ENCODE measurements around the gene ADAMTSL3.

The ADAMTSL3 gene

GRCh38 chr15:83833569-83833968, 179.6 kb downstream of the ADAMTSL3 start:
- no peak for TF ChIP-seq GATA1 (IDR thresholded peaks at IDR 0.05; ENCODE audit: low read depth, low read length)
- no peak for TF ChIP-seq POLR2A (IDR thresholded peaks at IDR 0.05; ENCODE audit: low read length)
- DNase-seq: no peak

- DNase-seq: no peak
- no peak for TF ChIP-seq POLR2A (IDR thresholded peaks at IDR 0.05; ENCODE audit: low read length)
- no peak for TF ChIP-seq GATA1 (IDR thresholded peaks at IDR 0.05; ENCODE audit: low read depth, low read length)
Measured at GRCh38 chr15:83835479-83835878, 181.6 kb downstream of the ADAMTSL3 start.

GRCh38 chr15:83837945-83838571, 184.1 kb downstream of the ADAMTSL3 start:
- DNase-seq: peak in 1 of 2 experiments; percentile 6
- no peak for TF ChIP-seq POLR2A (IDR thresholded peaks at IDR 0.05; ENCODE audit: low read length)
- no peak for TF ChIP-seq GATA1 (IDR thresholded peaks at IDR 0.05; ENCODE audit: low read depth, low read length)

GRCh38 chr15:83838763-83839162, 184.8 kb downstream of the ADAMTSL3 start:
- TF ChIP-seq POLR2A (IDR thresholded peaks at IDR 0.05; ENCODE audit: low read length) (no peak), GATA1 (IDR thresholded peaks at IDR 0.05; ENCODE audit: low read depth, low read length) (no peak)
- no peak for DNase-seq

GRCh38 chr15:83842281-83842680, 188.4 kb downstream of the ADAMTSL3 start:
- TF ChIP-seq GATA1 (IDR thresholded peaks at IDR 0.05; ENCODE audit: low read depth, low read length): no peak
- TF ChIP-seq POLR2A (IDR thresholded peaks at IDR 0.05; ENCODE audit: low read length): no peak
- DNase-seq: no peak

DNA sequence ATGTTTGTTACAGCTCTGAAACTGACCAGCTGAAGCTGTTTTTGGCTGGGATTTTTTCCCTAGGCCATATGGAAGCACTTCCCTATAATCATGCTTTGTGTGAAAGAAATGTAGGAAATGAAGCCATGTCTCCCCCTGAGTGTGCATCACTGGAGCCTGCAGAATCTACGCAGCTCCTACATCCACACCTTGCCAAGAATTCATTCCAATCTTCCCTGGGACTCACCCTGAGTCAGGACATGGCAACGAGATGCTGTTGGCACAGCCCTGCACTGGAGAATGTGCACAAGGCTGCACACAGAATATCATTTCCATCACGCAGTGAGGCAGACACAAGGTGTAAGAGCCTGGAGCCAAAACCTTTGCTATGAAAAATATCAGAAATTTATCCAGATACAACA, 189.5 kb downstream of the ADAMTSL3 start:
- no peak for DNase-seq
- TF ChIP-seq POLR2A (IDR thresholded peaks at IDR 0.05; ENCODE audit: low read length) (no peak), GATA1 (IDR thresholded peaks at IDR 0.05; ENCODE audit: low read depth, low read length) (no peak)

GRCh38 chr15:83844742-83845141, 190.8 kb downstream of the ADAMTSL3 start:
- DNase-seq: no peak
- no peak for TF ChIP-seq GATA1 (IDR thresholded peaks at IDR 0.05; ENCODE audit: low read depth, low read length)
- no peak for TF ChIP-seq POLR2A (IDR thresholded peaks at IDR 0.05; ENCODE audit: low read length)

DNA sequence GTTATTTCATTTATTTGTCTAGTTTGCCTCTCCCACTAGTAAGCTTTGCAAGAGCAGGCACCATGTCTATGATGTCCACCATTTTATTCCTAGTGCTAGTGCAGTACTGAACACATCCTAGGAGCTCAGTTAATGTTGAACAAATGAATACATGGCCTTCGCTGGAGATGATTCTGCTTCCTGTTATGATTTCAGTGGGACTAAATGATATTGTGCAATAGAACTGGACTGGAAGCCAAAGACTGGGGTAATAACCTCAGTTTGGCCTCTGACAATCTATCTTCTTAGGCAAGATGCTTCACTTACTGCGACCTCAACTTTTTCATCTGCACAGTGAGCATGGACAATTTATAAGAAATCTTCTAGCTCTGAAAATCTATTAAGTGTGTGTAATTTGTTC, 191.3 kb downstream of the ADAMTSL3 start:
- DNase-seq: no peak

DNA sequence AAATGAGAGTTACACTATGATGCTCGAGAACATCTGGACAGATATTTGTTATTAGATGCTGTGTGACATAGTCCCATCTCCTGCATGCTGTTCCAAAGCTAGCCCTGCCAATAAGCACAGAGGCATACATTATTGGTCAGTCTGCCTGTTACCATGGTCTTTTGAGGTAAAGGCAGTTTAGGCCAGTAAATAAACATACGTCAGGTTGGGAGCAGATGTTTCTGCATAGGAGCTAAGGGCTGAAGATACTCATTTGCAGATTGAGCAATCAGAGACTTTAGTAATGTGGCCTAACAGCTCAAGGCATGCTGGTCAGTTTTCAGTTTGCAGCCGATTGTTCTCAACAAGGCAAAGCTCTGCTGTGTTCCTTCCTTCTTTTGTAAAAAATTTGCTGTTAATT, 192.9 kb downstream of the ADAMTSL3 start:
- no peak for DNase-seq
- TF ChIP-seq POLR2A (IDR thresholded peaks at IDR 0.05; ENCODE audit: low read length): no peak
- no peak for TF ChIP-seq GATA1 (IDR thresholded peaks at IDR 0.05; ENCODE audit: low read depth, low read length)

More for the DNA sequence above, 191.3 kb downstream of the ADAMTSL3 start:
- TF ChIP-seq POLR2A (IDR thresholded peaks at IDR 0.05; ENCODE audit: low read length) (no peak), GATA1 (IDR thresholded peaks at IDR 0.05; ENCODE audit: low read depth, low read length) (no peak)

- TF ChIP-seq POLR2A (IDR thresholded peaks at IDR 0.05; ENCODE audit: low read length) (no peak), GATA1 (IDR thresholded peaks at IDR 0.05; ENCODE audit: low read depth, low read length) (no peak)
- no peak for DNase-seq
Measured at GRCh38 chr15:83848315-83849050, 194.6 kb downstream of the ADAMTSL3 start.

- DNase-seq: no peak
- no peak for TF ChIP-seq POLR2A (IDR thresholded peaks at IDR 0.05; ENCODE audit: low read length)
Measured at GRCh38 chr15:83850015-83850414, 196.1 kb downstream of the ADAMTSL3 start.

- TF ChIP-seq POLR2A (IDR thresholded peaks at IDR 0.05; ENCODE audit: low read length) (no peak), GATA1 (IDR thresholded peaks at IDR 0.05; ENCODE audit: low read depth, low read length) (no peak)
- no peak for DNase-seq
Measured at GRCh38 chr15:83850501-83851245, 196.8 kb downstream of the ADAMTSL3 start.

- DNase-seq: no peak
- TF ChIP-seq POLR2A (IDR thresholded peaks at IDR 0.05; ENCODE audit: low read length): no peak
- no peak for TF ChIP-seq GATA1 (IDR thresholded peaks at IDR 0.05; ENCODE audit: low read depth, low read length)
Measured at GRCh38 chr15:83853232-83853631, 199.3 kb downstream of the ADAMTSL3 start.

DNA sequence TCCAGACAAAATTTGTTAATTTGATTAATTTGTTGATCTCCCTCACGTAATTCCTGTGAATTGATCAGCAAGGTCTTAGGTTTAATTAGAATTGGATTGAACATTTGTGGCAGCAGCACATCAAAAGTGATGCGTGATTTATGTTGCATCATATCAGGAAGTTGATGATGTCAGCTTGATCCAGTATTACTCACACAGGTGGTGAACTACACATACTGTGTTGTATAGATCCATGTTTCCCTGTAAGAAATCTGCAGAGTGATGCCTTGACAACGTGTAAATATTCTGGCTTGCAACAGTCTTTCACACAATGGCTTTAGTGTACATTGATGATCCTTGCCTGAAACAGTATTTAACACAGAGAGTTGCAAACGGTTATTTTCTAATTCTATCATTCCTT, 200.4 kb downstream of the ADAMTSL3 start:
- DNase-seq: no peak
- TF ChIP-seq POLR2A (IDR thresholded peaks at IDR 0.05; ENCODE audit: low read length) (no peak), GATA1 (IDR thresholded peaks at IDR 0.05; ENCODE audit: low read depth, low read length) (no peak)

All from erythroblast (primary cell).